Measurements from ENCODE around the gene GINS1. TPM values are rescaled to one million over a fixed set of nuclear protein-coding genes. Genes with fewer than 3 reads are reported as not detected.
A peak's percentile ranks its signal among the peaks of the same experiment; 100 is the strongest.

The GINS1 gene
- total and polyA plus RNA-seq, 2 of the 13 experiments (the other 11 are each of a cell fraction or from before 2014, with no cell fraction given) = 14.6 to 59.9 TPM

- TF ChIP-seq NAIF1 (CRISPR knock-in tag; IDR thresholded peaks at IDR 0.05; ENCODE audit: borderline replicate concordance) = no peak; the same call in 1 of the 2 replicates
- peak; percentile 68 for TF ChIP-seq ZMAT3 (CRISPR knock-in tag; conservative IDR thresholded peaks at IDR 0.05)
- TF ChIP-seq NFATC3 (CRISPR knock-in tag; IDR thresholded peaks at IDR 0.05) = 0 out of 2 replicates have a peak, but pooled peaks have one; percentile 67
- 0 out of 2 replicates have a peak, but pooled peaks have one; percentile 74 for TF ChIP-seq ZNF552 (CRISPR knock-in tag; IDR thresholded peaks at IDR 0.05; ENCODE audit: borderline replicate concordance)
- peak; percentile 73 for TF ChIP-seq SMAD3 (CRISPR knock-in tag; IDR thresholded peaks at IDR 0.05)
- TF ChIP-seq, protein P1, sequence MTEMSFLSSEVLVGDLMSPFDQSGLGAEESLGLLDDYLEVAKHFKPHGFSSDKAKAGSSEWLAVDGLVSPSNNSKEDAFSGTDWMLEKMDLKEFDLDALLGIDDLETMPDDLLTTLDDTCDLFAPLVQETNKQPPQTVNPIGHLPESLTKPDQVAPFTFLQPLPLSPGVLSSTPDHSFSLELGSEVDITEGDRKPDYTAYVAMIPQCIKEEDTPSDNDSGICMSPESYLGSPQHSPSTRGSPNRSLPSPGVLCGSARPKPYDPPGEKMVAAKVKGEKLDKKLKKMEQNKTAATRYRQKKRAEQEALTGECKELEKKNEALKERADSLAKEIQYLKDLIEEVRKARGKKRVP (CRISPR knock-in tag; IDR thresholded peaks at IDR 0.05) = peak in 1 of 2 experiments; percentile 35; a peak in 2 of 4 replicates
- no peak for TF ChIP-seq SCMH1 (CRISPR knock-in tag; IDR thresholded peaks at IDR 0.05; ENCODE audit: borderline replicate concordance)
- peak; percentile 95 for TF ChIP-seq POLR2AphosphoS5 (IDR thresholded peaks at IDR 0.05; ENCODE audit: low read depth, low read length)
- 0 out of 2 replicates have a peak, but pooled peaks have one; percentile 19 for TF ChIP-seq SIX4 (CRISPR knock-in tag; IDR thresholded peaks at IDR 0.05)
- no peak; the same call in 1 of the 2 replicates for TF ChIP-seq GZF1 (CRISPR knock-in tag; IDR thresholded peaks at IDR 0.05)
- TF ChIP-seq, protein P2, sequence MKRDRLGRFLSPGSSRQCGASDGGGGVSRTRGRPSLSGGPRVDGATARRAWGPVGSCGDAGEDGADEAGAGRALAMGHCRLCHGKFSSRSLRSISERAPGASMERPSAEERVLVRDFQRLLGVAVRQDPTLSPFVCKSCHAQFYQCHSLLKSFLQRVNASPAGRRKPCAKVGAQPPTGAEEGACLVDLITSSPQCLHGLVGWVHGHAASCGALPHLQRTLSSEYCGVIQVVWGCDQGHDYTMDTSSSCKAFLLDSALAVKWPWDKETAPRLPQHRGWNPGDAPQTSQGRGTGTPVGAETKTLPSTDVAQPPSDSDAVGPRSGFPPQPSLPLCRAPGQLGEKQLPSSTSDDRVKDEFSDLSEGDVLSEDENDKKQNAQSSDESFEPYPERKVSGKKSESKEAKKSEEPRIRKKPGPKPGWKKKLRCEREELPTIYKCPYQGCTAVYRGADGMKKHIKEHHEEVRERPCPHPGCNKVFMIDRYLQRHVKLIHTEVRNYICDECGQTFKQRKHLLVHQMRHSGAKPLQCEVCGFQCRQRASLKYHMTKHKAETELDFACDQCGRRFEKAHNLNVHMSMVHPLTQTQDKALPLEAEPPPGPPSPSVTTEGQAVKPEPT (CRISPR knock-in tag; IDR thresholded peaks at IDR 0.05; ENCODE audit: low read depth) = peak; percentile 94
- peak; percentile 42 for TF ChIP-seq ZEB1 (IDR thresholded peaks at IDR 0.05; ENCODE audit: insufficient replicate concordance, low read depth)
- TF ChIP-seq AGO2 (optimal IDR thresholded peaks at IDR 0.05; ENCODE audit: low read depth, low read length) = peak; percentile 39
- peak; percentile 88; the same call in 1 of the 2 replicates for TF ChIP-seq ZNF264 (CRISPR knock-in tag; IDR thresholded peaks at IDR 0.05)
- peak; percentile 95 for TF ChIP-seq KAT7 (CRISPR knock-in tag; IDR thresholded peaks at IDR 0.05; ENCODE audit: borderline replicate concordance)
- TF ChIP-seq ZNF431 (CRISPR knock-in tag; IDR thresholded peaks at IDR 0.05; ENCODE audit: borderline replicate concordance, low read depth) = peak; percentile 40; the same call in 1 of the 2 replicates
- peak; percentile 90 for TF ChIP-seq ZNF792 (CRISPR knock-in tag; IDR thresholded peaks at IDR 0.05)
- peak; percentile 79; the same call in 1 of the 2 replicates for TF ChIP-seq ZSCAN9 (CRISPR knock-in tag; IDR thresholded peaks at IDR 0.05; ENCODE audit: borderline replicate concordance)
- peak; percentile 88; the same call in 1 of the 2 replicates for TF ChIP-seq ZNF598 (CRISPR knock-in tag; IDR thresholded peaks at IDR 0.05; ENCODE audit: borderline replicate concordance)
- peak; percentile 89 for TF ChIP-seq HNF1B (CRISPR knock-in tag; IDR thresholded peaks at IDR 0.05)
- no peak for TF ChIP-seq GPN1 (CRISPR knock-in tag; IDR thresholded peaks at IDR 0.05; ENCODE audit: borderline replicate concordance)
- TF ChIP-seq ZFP1 (CRISPR knock-in tag; IDR thresholded peaks at IDR 0.05) = peak; percentile 90; the same call in 1 of the 2 replicates
- no peak for TF ChIP-seq ZNF24 (IDR thresholded peaks at IDR 0.05)
- TF ChIP-seq ZNF891 (CRISPR knock-in tag; IDR thresholded peaks at IDR 0.05) = peak; percentile 83; the same call in 1 of the 2 replicates
- TF ChIP-seq ZNF747 (CRISPR knock-in tag; IDR thresholded peaks at IDR 0.05; ENCODE audit: borderline replicate concordance) = peak; percentile 29; the same call in 1 of the 2 replicates
- peak; percentile 95 for TF ChIP-seq ARNT2 (CRISPR knock-in tag; IDR thresholded peaks at IDR 0.05; ENCODE audit: low read depth)
Measured at GRCh38 chr20:25390538-25391528, 16.6 kb upstream of the GINS1 start, which contains the start of gene ABHD12 (continued).

Data from HepG2 (cell line).